IPS DF 19.7 (cell line): Measurements from ENCODE around the gene KAT2B.
"Not testable (repeated sequence)": the region's sequence is repeated elsewhere in the genome, so short reads cannot be mapped to it uniquely, and the experiment has no call there.

Experiments
- DNase-seq: peaks from one replicate; pipeline ENCODE4 v3.0.0-alpha.2; 2013; ENCODE audit warnings: low read depth, low spot score

The KAT2B gene

GRCh38 chr3:20041197-20041780 is 1.0 kb downstream of the KAT2B start:
- DNase-seq = no peak

GRCh38 chr3:20042331-20042730 is 2.1 kb downstream of the KAT2B start:
- no peak for DNase-seq

- DNase-seq = no peak
These were observed 3.1 kb downstream of the KAT2B start for GRCh38 chr3:20043396-20043795.

- DNase-seq = no peak
These were observed 3.6 kb downstream of the KAT2B start for GRCh38 chr3:20043825-20044224.

GRCh38 chr3:20045141-20045540 is 4.9 kb downstream of the KAT2B start:
- not testable (repeated sequence) for DNase-seq

GRCh38 chr3:20046556-20046955 is 6.3 kb downstream of the KAT2B start:
- no peak for DNase-seq

GRCh38 chr3:20047341-20047779 is 7.1 kb downstream of the KAT2B start:
- DNase-seq = no peak

- no peak for DNase-seq
These were observed 8.0 kb downstream of the KAT2B start for GRCh38 chr3:20047976-20048883.

- no peak for DNase-seq
These were observed 11.0 kb downstream of the KAT2B start for GRCh38 chr3:20051123-20051806.

- no peak for DNase-seq
These were observed 12.6 kb downstream of the KAT2B start for GRCh38 chr3:20052851-20053250.

- no peak for DNase-seq
These were observed 14.3 kb downstream of the KAT2B start for GRCh38 chr3:20054549-20054987.

- DNase-seq = no peak
These were observed 15.0 kb downstream of the KAT2B start for GRCh38 chr3:20055020-20055775.

GRCh38 chr3:20055842-20056241 is 15.6 kb downstream of the KAT2B start:
- DNase-seq = no peak

GRCh38 chr3:20056725-20057611 is 16.7 kb downstream of the KAT2B start:
- no peak for DNase-seq

GRCh38 chr3:20057612-20058180 is 17.4 kb downstream of the KAT2B start:
- no peak for DNase-seq

- no peak for DNase-seq
These were observed 19.7 kb downstream of the KAT2B start for GRCh38 chr3:20059929-20060328.

- DNase-seq = no peak
These were observed 20.9 kb downstream of the KAT2B start for GRCh38 chr3:20060974-20061685.

- DNase-seq = no peak
These were observed 22.8 kb downstream of the KAT2B start for GRCh38 chr3:20062996-20063395.

- DNase-seq = no peak
These were observed 24.1 kb downstream of the KAT2B start for GRCh38 chr3:20064387-20064786.
